ENCODE results near the gene KCNK1.
A peak's percentile ranks its signal among the peaks of the same experiment; 100 is the strongest.

The KCNK1 gene

GRCh38 chr1:233710031-233710430 is 96.1 kb downstream of the KCNK1 start:
- no peak for TF ChIP-seq CTCF (IDR thresholded peaks at IDR 0.05; ENCODE audit: insufficient read depth, low read depth, low read length, missing control alignments)
- H3K4me3 ChIP-seq (ENCODE audit: low read length): no peak overlapping the region
- DNase-seq (ENCODE audit: low read depth): no peak

GRCh38 chr1:233710507-233710906 is 96.6 kb downstream of the KCNK1 start:
- DNase-seq (ENCODE audit: low read depth): no peak
- no peak overlapping the region for H3K4me3 ChIP-seq (ENCODE audit: low read length)
- TF ChIP-seq CTCF (IDR thresholded peaks at IDR 0.05; ENCODE audit: insufficient read depth, low read depth, low read length, missing control alignments): no peak

GRCh38 chr1:233714631-233715217 is 100.8 kb downstream of the KCNK1 start:
- no peak for TF ChIP-seq CTCF (IDR thresholded peaks at IDR 0.05; ENCODE audit: insufficient read depth, low read depth, low read length, missing control alignments)
- no peak for DNase-seq (ENCODE audit: low read depth)
- no peak overlapping the region for H3K4me3 ChIP-seq (ENCODE audit: low read length)

- no peak overlapping the region for H3K4me3 ChIP-seq (ENCODE audit: low read length)
- TF ChIP-seq CTCF (IDR thresholded peaks at IDR 0.05; ENCODE audit: insufficient read depth, low read depth, low read length, missing control alignments): no peak
- no peak for DNase-seq (ENCODE audit: low read depth)
These were observed 104.2 kb downstream of the KCNK1 start for GRCh38 chr1:233718057-233718456.

- H3K4me3 ChIP-seq (ENCODE audit: low read length): no peak overlapping the region
- no peak for DNase-seq (ENCODE audit: low read depth)
- TF ChIP-seq CTCF (IDR thresholded peaks at IDR 0.05; ENCODE audit: insufficient read depth, low read depth, low read length, missing control alignments): no peak
These were observed 105.9 kb downstream of the KCNK1 start for GRCh38 chr1:233719655-233720341.

- no peak for TF ChIP-seq CTCF (IDR thresholded peaks at IDR 0.05; ENCODE audit: insufficient read depth, low read depth, low read length, missing control alignments)
- DNase-seq (ENCODE audit: low read depth): peak; percentile 66
- H3K4me3 ChIP-seq (ENCODE audit: low read length): no peak overlapping the region
These were observed 107.2 kb downstream of the KCNK1 start for GRCh38 chr1:233721004-233721595.
